ENCODE results near the gene COL24A1. TPM values are rescaled to one million over a fixed set of nuclear protein-coding genes. Genes with fewer than 3 reads are reported as not detected.

COL24A1 gene
- 1 to 10 TPM in 4 of 10 donors, under 1 TPM in 6; 0.30 to 2.3 (median 0.66) TPM for total RNA-seq
- under 1 TPM; 0.04 to 0.51 TPM for polyA plus RNA-seq
- long read RNA-seq, donor 1: 0 reads
- long read RNA-seq, donor 2: 0 reads
- long read RNA-seq, donor 3: 0 reads

GRCh38 chr1:86156566-86157455 is at the start of gene COL24A1:
COL24A1 (minus strand) TSS chr1:86156772; CDS start chr1:86156396, 376 bp downstream.
- Histone ChIP-seq H3K27me3 (peaks cover 8 to 53% (median 37%) of the 10 kb centered on the region in 7 donors), H3K36me3 (no peaks in the 10 kb centered on the region), H3K4me1 (peaks cover 0 to 24% (median 17%) of the 10 kb centered on the region in 9 donors), H3K9me3 (no peaks in the 10 kb centered on the region), H3K4me3 (peak within 1 kb of the TSS; percentile 4 to 53 (median 44)), H3K27ac (peak within 1 kb of the TSS in 8 of 10 donors; percentile 12 to 69 (median 52))
- WGBS, 2 donors: 8 to 9% methylated on average over 49 to 52 of the region's 52 CpGs
- ATAC-seq (peak; percentile 26 to 76 (median 54)), DNase-seq (peak; percentile 17 to 28)
- intact Hi-C loops (cut with DNase I): no loop called here
- no peak for TF ChIP-seq CTCF (IDR thresholded peaks at IDR 0.05)

- no peak for DNase-seq
- WGBS, 2 donors: 68 to 74% methylated on average over 3 of the region's 3 CpGs
- Histone ChIP-seq H3K4me3 (no peak overlapping the region), H3K36me3 (no peaks in the 10 kb centered on the region), H3K9me3 (no peaks in the 10 kb centered on the region), H3K4me1 (peaks cover 0 to 9% (median 0%) of the 10 kb centered on the region in 9 donors), H3K27me3 (no peaks in the 10 kb centered on the region), H3K27ac (no peak overlapping the region)
- intact Hi-C loops (cut with DNase I): no loop called here
- no peak for TF ChIP-seq CTCF (IDR thresholded peaks at IDR 0.05)
- ATAC-seq: no peak
Measured at GRCh38 chr1:86205741-86206140, 49.2 kb upstream of the COL24A1 start.

GRCh38 chr1:86202552-86203340 is 46.2 kb upstream of the COL24A1 start:
- WGBS, 2 donors: 75 to 85% methylated on average over 4 of the region's 4 CpGs
- DNase-seq: no peak
- intact Hi-C loops (cut with DNase I): no loop called here
- Histone ChIP-seq H3K27me3 (no peaks in the 10 kb centered on the region), H3K36me3 (no peaks in the 10 kb centered on the region), H3K9me3 (no peaks in the 10 kb centered on the region), H3K4me3 (no peak overlapping the region), H3K27ac (no peak overlapping the region), H3K4me1 (peaks cover 0 to 7% (median 0%) of the 10 kb centered on the region in 9 donors)
- ATAC-seq: no peak
- TF ChIP-seq CTCF (IDR thresholded peaks at IDR 0.05): no peak

- WGBS, 2 donors: 59 to 71% methylated on average over 2 of the region's 2 CpGs
Measured at GRCh38 chr1:86201311-86201710, 44.7 kb upstream of the COL24A1 start.

More at GRCh38 chr1:86201311-86201710, 44.7 kb upstream of the COL24A1 start:
- H3K27ac ChIP-seq: no peak overlapping the region
- no peak for TF ChIP-seq CTCF (IDR thresholded peaks at IDR 0.05)
- intact Hi-C loops (cut with DNase I): no loop called here
- no peaks in the 10 kb centered on the region for H3K27me3 ChIP-seq
- H3K36me3 ChIP-seq: no peaks in the 10 kb centered on the region
- H3K9me3 ChIP-seq: no peaks in the 10 kb centered on the region
- peaks cover 0 to 6% (median 0%) of the 10 kb centered on the region in 9 donors for H3K4me1 ChIP-seq
- ATAC-seq (no peak), DNase-seq (no peak)
- no peak overlapping the region for H3K4me3 ChIP-seq

All from heart right ventricle (tissue), 16 donors.